GM23338 (cell line): ENCODE data around the gene PPFIA4. TPM values are rescaled to one million over a fixed set of nuclear protein-coding genes. Genes with fewer than 3 reads are reported as not detected.

Experiments used
- ATAC-seq: fragments of 200-7000 bp; cut with Tn5 transposase; 3 replicates; pipeline ENCODE4 v1.9.1; 2020
- DNase-seq: peaks from one replicate; pipeline ENCODE4 v3.0.0-alpha.2; 2015; ENCODE audit warnings: low spot score
- H2AFZ ChIP-seq: fragments of 200-600 bp; sonication (generic); 2 replicates; pipeline ENCODE4 v1.8.0; 2016; ENCODE audit warnings: antibody characterized with exemption, mild to moderate bottlenecking, moderate library complexity
- H3F3A ChIP-seq: fragments of 200-600 bp; sonication (generic); replicated peaks from 2 replicates; pipeline ENCODE4 v1.8.0; 2017; ENCODE audit warnings: antibody characterized with exemption, mixed run types, low read depth
- H3K27ac ChIP-seq: fragments of 200-600 bp; sonication (generic); 2 replicates; pipeline ENCODE4 v1.6.1; 2016; ENCODE audit warnings: low read depth
- H3K27me3 ChIP-seq: fragments of 200-600 bp; sonication (generic); 2 replicates; pipeline ENCODE4 v1.8.0; 2016; ENCODE audit warnings: mild to moderate bottlenecking, mixed run types, moderate library complexity; ENCODE audit not compliant: insufficient read depth
- H3K36me3 ChIP-seq: fragments of 200-600 bp; sonication (generic); 2 replicates; pipeline ENCODE4 v1.8.0; 2016; ENCODE audit warnings: mild to moderate bottlenecking; ENCODE audit not compliant: insufficient read depth
- H3K4me1 ChIP-seq: fragments of 200-600 bp; sonication (generic); 2 replicates; pipeline ENCODE4 v1.8.0; 2016; ENCODE audit warnings: mild to moderate bottlenecking, moderate library complexity; ENCODE audit not compliant: insufficient read depth
- H3K4me2 ChIP-seq: fragments of 200-600 bp; sonication (generic); 2 replicates; pipeline ENCODE4 v1.7.1; 2017; ENCODE audit warnings: mixed run types
- H3K4me3 ChIP-seq: fragments of 200-600 bp; sonication (generic); 2 replicates; pipeline ENCODE4 v1.6.1; 2016; ENCODE audit warnings: mixed run types
- H3K79me2 ChIP-seq: fragments of 200-600 bp; sonication (generic); replicated peaks from 2 replicates; pipeline ENCODE4 v1.8.0; 2017; ENCODE audit warnings: mild to moderate bottlenecking; ENCODE audit not compliant: insufficient read depth
- H3K9me2 ChIP-seq: fragments of 200-600 bp; sonication (generic); 2 replicates; pipeline ENCODE4 v1.8.0; 2017; ENCODE audit not compliant: insufficient read depth
- H4K20me1 ChIP-seq: fragments of 200-600 bp; sonication (generic); replicated peaks from 2 replicates; pipeline ENCODE4 v1.8.0; 2017; ENCODE audit warnings: mild to moderate bottlenecking; ENCODE audit not compliant: insufficient read depth
- H3K27ac Mint-ChIP-seq: 2 replicates; pipeline ENCODE4 v1.8.0; 2020; ENCODE audit warnings: inconsistent platforms, mild to moderate bottlenecking, moderate library complexity, mixed read lengths
- H3K27me3 Mint-ChIP-seq: 3 replicates; pipeline ENCODE4 v1.8.0; 2022; ENCODE audit warnings: low read depth, mild to moderate bottlenecking, moderate library complexity, mixed read lengths, inconsistent platforms; ENCODE audit not compliant: insufficient read depth, poor library complexity
- H3K36me3 Mint-ChIP-seq: 3 replicates; pipeline ENCODE4 v1.8.0; 2021; ENCODE audit warnings: low read depth, mild to moderate bottlenecking, inconsistent platforms, moderate library complexity, mixed read lengths
- H3K4me1 Mint-ChIP-seq: 3 replicates; pipeline ENCODE4 v1.8.0; 2020; ENCODE audit warnings: mild to moderate bottlenecking, inconsistent platforms, mixed read lengths
- H3K4me3 Mint-ChIP-seq: 3 replicates; pipeline ENCODE4 v1.8.0; 2021; ENCODE audit warnings: moderate library complexity, mild to moderate bottlenecking, inconsistent platforms, mixed read lengths
- H3K9me3 Mint-ChIP-seq: 3 replicates; pipeline ENCODE4 v1.8.0; 2020; ENCODE audit warnings: moderate library complexity, mild to moderate bottlenecking, inconsistent platforms, mixed read lengths
- CREB1 ChIP-seq: fragments of 250-450 bp; sonication (Bioruptor Pico); IDR thresholded peaks from 2 replicates; pipeline ENCODE4 v1.5.0; 2020; ENCODE audit warnings: low read depth, mild to moderate bottlenecking, moderate library complexity
- ETS1 ChIP-seq: IDR thresholded peaks from 2 replicates; pipeline ENCODE4 v1.6.1; 2016; ENCODE audit warnings: antibody characterized with exemption
- EZH2 ChIP-seq: fragments of 200-600 bp; sonication (generic); IDR thresholded peaks from one replicate; pipeline ENCODE4 v1.8.0; 2017; ENCODE audit warnings: antibody characterized with exemption, mild to moderate bottlenecking, low read depth; ENCODE audit not compliant: unreplicated experiment
- EZH2phosphoT487 ChIP-seq: fragments of 200-600 bp; sonication (generic); IDR thresholded peaks from one replicate; pipeline ENCODE4 v1.8.1; 2018; ENCODE audit warnings: antibody characterized with exemption; ENCODE audit not compliant: unreplicated experiment
- JUNB ChIP-seq: IDR thresholded peaks from one replicate; pipeline ENCODE4 v1.6.1; 2016; ENCODE audit warnings: antibody characterized with exemption; ENCODE audit not compliant: unreplicated experiment
- NANOG ChIP-seq: IDR thresholded peaks from 2 replicates; pipeline ENCODE4 v1.6.1; 2016; ENCODE audit warnings: antibody characterized with exemption, borderline replicate concordance
- POLR2AphosphoS5 ChIP-seq: IDR thresholded peaks from 2 replicates; pipeline ENCODE4 v1.6.1; 2016; ENCODE audit warnings: antibody characterized with exemption, low read depth
- STAT1 ChIP-seq: IDR thresholded peaks from one replicate; pipeline ENCODE4 v1.6.1; 2016; ENCODE audit warnings: antibody characterized with exemption; ENCODE audit not compliant: unreplicated experiment
- ZNF114 ChIP-seq: fragments of 250-450 bp; sonication (Bioruptor Pico); IDR thresholded peaks from 2 replicates; pipeline ENCODE4 v1.5.0; 2020; ENCODE audit warnings: mild to moderate bottlenecking, moderate library complexity
- ZNF331 ChIP-seq: fragments of 250-450 bp; sonication (Bioruptor Pico); IDR thresholded peaks from 2 replicates; pipeline ENCODE4 v1.5.0; 2020; ENCODE audit warnings: low read depth, mild to moderate bottlenecking, moderate library complexity
- polyA plus RNA-seq: library from polyadenylated mRNA; unstranded; fragments of >200 nt; fragmentation: Nextera tagmentation; extraction: Ambion mirVana; gene quantifications from 2 replicates; pipeline ENCODE4 v1.2.1, GENCODE V29; 2016
- total RNA-seq: library from RNA; depleted of rRNA; stranded (reverse); fragments of >200 nt; shearing (Covaris generic); gene quantifications from 2 replicates; pipeline ENCODE4 v1.2.3, GENCODE V29; 2014
- TF ChIP-seq, protein P1 (sequence below), 2 experiments: fragments of 200-600 bp in 1 of 2; sonication (generic) in 1 of 2; conservative IDR thresholded peaks; 2 replicates each; pipeline versions ENCODE4 v1.5.1 to v1.6.1; 2016 to 2017; ENCODE audit warnings: antibody characterized with exemption in 2 of 2, low read depth in 2 of 2, mild to moderate bottlenecking in 2 of 2, moderate library complexity in 1 of 2
- TF ChIP-seq, protein P2 (sequence below): fragments of 250-450 bp; sonication (Bioruptor Pico); IDR thresholded peaks from 2 replicates; pipeline ENCODE4 v1.5.0; 2020; ENCODE audit warnings: mild to moderate bottlenecking, moderate library complexity
- TF ChIP-seq, protein P3 (sequence below): IDR thresholded peaks from one replicate; pipeline ENCODE4 v1.6.1; 2018; ENCODE audit warnings: antibody characterized with exemption; ENCODE audit not compliant: unreplicated experiment

PPFIA4 gene
- total and polyA plus RNA-seq, 2 experiments from 2014 or later = 1.3 to 7.6 TPM

DNA sequence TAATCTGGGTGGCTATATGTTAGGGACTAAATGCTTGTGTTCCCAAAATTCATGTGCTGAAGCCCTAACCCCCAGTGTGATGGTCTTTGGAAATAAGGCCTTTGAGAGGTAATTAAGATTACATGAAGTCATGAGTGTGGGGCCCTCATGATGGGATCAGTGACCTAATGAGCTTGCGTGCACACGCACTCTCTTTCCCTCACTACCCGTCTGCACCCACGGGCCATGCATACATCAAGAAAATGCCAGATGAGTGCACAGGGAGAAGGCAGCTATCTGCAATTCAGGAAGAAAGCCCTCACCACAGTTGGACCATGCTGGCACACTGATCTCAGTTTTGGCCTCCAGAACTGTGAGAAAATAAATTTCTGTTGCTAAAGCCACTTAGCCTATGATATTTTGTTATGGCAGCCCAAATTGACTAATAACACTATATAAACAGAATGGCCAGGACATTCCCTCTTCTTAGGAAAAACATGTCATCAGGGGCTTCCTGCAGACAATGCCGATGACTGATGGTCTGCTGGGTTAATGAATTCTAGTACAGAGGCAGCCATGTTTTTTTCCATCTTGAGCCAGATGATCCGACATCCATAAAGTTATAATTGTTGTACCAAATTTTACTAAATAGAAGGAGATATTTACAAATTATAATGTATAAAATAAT, 77.7 kb downstream of the PPFIA4 start:
- Histone ChIP-seq H3K79me2 (no peaks in the 10 kb centered on the region), H3K4me3 (no peak overlapping the region), H3K27me3 (no peaks in the 10 kb centered on the region), H3K27ac (no peak overlapping the region), H3K36me3 (no peaks in the 10 kb centered on the region), H2AFZ (no peak overlapping the region), H3K4me2 (no peak overlapping the region), H3F3A (no peaks in the 10 kb centered on the region), H4K20me1 (no peaks in the 10 kb centered on the region), H3K4me1 (no peaks in the 10 kb centered on the region), H3K9me2 (peaks cover 3% of the 10 kb centered on the region; the same call in 1 of the 2 replicates)
- Mint-ChIP-seq H3K27ac (no peak overlapping the region), H3K36me3 (no peaks in the 10 kb centered on the region), H3K4me1 (no peaks in the 10 kb centered on the region), H3K4me3 (no peak overlapping the region), H3K27me3 (no peaks in the 10 kb centered on the region), H3K9me3 (peaks cover 5% of the 10 kb centered on the region; the same call in 2 of the 3 replicates)
- ATAC-seq (no peak), DNase-seq (no peak)
- no peak for TF ChIP-seq STAT1
- TF ChIP-seq EZH2 = no peak
- no peak for TF ChIP-seq ZNF114
- TF ChIP-seq, protein P1, sequence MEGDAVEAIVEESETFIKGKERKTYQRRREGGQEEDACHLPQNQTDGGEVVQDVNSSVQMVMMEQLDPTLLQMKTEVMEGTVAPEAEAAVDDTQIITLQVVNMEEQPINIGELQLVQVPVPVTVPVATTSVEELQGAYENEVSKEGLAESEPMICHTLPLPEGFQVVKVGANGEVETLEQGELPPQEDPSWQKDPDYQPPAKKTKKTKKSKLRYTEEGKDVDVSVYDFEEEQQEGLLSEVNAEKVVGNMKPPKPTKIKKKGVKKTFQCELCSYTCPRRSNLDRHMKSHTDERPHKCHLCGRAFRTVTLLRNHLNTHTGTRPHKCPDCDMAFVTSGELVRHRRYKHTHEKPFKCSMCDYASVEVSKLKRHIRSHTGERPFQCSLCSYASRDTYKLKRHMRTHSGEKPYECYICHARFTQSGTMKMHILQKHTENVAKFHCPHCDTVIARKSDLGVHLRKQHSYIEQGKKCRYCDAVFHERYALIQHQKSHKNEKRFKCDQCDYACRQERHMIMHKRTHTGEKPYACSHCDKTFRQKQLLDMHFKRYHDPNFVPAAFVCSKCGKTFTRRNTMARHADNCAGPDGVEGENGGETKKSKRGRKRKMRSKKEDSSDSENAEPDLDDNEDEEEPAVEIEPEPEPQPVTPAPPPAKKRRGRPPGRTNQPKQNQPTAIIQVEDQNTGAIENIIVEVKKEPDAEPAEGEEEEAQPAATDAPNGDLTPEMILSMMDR (conservative IDR thresholded peaks at IDR 0.05; ENCODE audit: low read depth in 2 of 2) = no peak
- no peak for TF ChIP-seq EZH2phosphoT487
- TF ChIP-seq NANOG = no peak
- TF ChIP-seq JUNB = no peak
- no peak for TF ChIP-seq POLR2AphosphoS5
- TF ChIP-seq ETS1 = no peak
- TF ChIP-seq, protein P2, sequence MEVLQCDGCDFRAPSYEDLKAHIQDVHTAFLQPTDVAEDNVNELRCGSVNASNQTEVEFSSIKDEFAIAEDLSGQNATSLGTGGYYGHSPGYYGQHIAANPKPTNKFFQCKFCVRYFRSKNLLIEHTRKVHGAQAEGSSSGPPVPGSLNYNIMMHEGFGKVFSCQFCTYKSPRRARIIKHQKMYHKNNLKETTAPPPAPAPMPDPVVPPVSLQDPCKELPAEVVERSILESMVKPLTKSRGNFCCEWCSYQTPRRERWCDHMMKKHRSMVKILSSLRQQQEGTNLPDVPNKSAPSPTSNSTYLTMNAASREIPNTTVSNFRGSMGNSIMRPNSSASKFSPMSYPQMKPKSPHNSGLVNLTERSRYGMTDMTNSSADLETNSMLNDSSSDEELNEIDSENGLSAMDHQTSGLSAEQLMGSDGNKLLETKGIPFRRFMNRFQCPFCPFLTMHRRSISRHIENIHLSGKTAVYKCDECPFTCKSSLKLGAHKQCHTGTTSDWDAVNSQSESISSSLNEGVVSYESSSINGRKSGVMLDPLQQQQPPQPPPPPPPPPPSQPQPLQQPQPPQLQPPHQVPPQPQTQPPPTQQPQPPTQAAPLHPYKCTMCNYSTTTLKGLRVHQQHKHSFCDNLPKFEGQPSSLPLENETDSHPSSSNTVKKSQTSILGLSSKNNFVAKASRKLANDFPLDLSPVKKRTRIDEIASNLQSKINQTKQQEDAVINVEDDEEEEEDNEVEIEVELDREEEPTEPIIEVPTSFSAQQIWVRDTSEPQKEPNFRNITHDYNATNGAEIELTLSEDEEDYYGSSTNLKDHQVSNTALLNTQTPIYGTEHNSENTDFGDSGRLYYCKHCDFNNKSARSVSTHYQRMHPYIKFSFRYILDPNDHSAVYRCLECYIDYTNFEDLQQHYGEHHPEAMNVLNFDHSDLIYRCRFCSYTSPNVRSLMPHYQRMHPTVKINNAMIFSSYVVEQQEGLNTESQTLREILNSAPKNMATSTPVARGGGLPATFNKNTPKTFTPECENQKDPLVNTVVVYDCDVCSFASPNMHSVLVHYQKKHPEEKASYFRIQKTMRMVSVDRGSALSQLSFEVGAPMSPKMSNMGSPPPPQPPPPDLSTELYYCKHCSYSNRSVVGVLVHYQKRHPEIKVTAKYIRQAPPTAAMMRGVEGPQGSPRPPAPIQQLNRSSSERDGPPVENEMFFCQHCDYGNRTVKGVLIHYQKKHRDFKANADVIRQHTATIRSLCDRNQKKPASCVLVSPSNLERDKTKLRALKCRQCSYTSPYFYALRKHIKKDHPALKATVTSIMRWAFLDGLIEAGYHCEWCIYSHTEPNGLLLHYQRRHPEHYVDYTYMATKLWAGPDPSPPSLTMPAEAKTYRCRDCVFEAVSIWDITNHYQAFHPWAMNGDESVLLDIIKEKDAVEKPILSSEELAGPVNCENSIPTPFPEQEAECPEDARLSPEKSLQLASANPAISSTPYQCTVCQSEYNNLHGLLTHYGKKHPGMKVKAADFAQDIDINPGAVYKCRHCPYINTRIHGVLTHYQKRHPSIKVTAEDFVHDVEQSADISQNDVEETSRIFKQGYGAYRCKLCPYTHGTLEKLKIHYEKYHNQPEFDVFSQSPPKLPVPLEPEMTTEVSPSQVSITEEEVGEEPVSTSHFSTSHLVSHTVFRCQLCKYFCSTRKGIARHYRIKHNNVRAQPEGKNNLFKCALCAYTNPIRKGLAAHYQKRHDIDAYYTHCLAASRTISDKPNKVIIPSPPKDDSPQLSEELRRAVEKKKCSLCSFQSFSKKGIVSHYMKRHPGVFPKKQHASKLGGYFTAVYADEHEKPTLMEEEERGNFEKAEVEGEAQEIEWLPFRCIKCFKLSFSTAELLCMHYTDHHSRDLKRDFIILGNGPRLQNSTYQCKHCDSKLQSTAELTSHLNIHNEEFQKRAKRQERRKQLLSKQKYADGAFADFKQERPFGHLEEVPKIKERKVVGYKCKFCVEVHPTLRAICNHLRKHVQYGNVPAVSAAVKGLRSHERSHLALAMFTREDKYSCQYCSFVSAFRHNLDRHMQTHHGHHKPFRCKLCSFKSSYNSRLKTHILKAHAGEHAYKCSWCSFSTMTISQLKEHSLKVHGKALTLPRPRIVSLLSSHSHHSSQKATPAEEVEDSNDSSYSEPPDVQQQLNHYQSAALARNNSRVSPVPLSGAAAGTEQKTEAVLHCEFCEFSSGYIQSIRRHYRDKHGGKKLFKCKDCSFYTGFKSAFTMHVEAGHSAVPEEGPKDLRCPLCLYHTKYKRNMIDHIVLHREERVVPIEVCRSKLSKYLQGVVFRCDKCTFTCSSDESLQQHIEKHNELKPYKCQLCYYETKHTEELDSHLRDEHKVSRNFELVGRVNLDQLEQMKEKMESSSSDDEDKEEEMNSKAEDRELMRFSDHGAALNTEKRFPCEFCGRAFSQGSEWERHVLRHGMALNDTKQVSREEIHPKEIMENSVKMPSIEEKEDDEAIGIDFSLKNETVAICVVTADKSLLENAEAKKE (CRISPR knock-in tag) = no peak
- TF ChIP-seq CREB1 (CRISPR knock-in tag) = no peak
- TF ChIP-seq, protein P3, sequence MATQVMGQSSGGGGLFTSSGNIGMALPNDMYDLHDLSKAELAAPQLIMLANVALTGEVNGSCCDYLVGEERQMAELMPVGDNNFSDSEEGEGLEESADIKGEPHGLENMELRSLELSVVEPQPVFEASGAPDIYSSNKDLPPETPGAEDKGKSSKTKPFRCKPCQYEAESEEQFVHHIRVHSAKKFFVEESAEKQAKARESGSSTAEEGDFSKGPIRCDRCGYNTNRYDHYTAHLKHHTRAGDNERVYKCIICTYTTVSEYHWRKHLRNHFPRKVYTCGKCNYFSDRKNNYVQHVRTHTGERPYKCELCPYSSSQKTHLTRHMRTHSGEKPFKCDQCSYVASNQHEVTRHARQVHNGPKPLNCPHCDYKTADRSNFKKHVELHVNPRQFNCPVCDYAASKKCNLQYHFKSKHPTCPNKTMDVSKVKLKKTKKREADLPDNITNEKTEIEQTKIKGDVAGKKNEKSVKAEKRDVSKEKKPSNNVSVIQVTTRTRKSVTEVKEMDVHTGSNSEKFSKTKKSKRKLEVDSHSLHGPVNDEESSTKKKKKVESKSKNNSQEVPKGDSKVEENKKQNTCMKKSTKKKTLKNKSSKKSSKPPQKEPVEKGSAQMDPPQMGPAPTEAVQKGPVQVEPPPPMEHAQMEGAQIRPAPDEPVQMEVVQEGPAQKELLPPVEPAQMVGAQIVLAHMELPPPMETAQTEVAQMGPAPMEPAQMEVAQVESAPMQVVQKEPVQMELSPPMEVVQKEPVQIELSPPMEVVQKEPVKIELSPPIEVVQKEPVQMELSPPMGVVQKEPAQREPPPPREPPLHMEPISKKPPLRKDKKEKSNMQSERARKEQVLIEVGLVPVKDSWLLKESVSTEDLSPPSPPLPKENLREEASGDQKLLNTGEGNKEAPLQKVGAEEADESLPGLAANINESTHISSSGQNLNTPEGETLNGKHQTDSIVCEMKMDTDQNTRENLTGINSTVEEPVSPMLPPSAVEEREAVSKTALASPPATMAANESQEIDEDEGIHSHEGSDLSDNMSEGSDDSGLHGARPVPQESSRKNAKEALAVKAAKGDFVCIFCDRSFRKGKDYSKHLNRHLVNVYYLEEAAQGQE = no peak
- TF ChIP-seq ZNF331 (CRISPR knock-in tag) = no peak
